Ascending aorta (tissue), 2 donors: Measurements from ENCODE around the gene PAF1. TPM values are rescaled to one million over a fixed set of nuclear protein-coding genes. Genes with fewer than 3 reads are reported as not detected.

Source experiments
- DNase-seq, 2 donors: peaks; one replicate each; pipeline ENCODE4 v3.0.0-alpha.2; 2019; ENCODE audit warnings: low spot score in 2 of 2
- H3K27ac ChIP-seq, 2 donors: fragments of 200-600 bp; sonication (generic); one replicate each; pipeline ENCODE4 v1.5.1; 2016 to 2017; ENCODE audit warnings: mild to moderate bottlenecking in 1 of 2
- H3K27me3 ChIP-seq: fragments of 200-600 bp; sonication (generic); one replicate; pipeline ENCODE4 v1.5.1; 2017
- H3K36me3 ChIP-seq, 2 donors: fragments of 200-600 bp; sonication (generic); one replicate each; pipeline ENCODE4 v1.5.1; 2016
- H3K4me1 ChIP-seq, 2 donors: fragments of 200-600 bp; sonication (generic); one replicate each; pipeline ENCODE4 v1.5.1; 2016 to 2017; ENCODE audit warnings: mild to moderate bottlenecking in 1 of 2
- H3K4me3 ChIP-seq, 2 donors: fragments of 200-600 bp; sonication (generic); one replicate each; pipeline ENCODE4 v1.5.1; 2016 to 2017; ENCODE audit warnings: mild to moderate bottlenecking in 1 of 2
- H3K9me3 ChIP-seq, 2 donors: fragments of 200-600 bp; sonication (generic); one replicate each; pipeline ENCODE4 v1.5.1; 2016
- intact Hi-C: fragments of 100-400 bp; cut with DNase I; formaldehyde crosslinking; loops from one replicate; pipeline ENCODE4 v1.15.1; 2023
- total RNA-seq: library from RNA; depleted of rRNA; stranded (reverse); fragments of >200 nt; gene quantifications from one replicate; pipeline ENCODE4 v1.1.0, GENCODE V29; 2016
- TF ChIP-seq, protein P1 (sequence below), 3 experiments: fragments of 200-600 bp in 2 of 3; fragments of 450-650 bp in 1 of 3; sonication (generic) in 2 of 3; IDR thresholded peaks; one replicate each; pipeline ENCODE4 v1.5.1; 2016 to 2019; ENCODE audit warnings: antibody characterized with exemption in 3 of 3, mild to moderate bottlenecking in 1 of 3, moderate library complexity in 1 of 3

Gene PAF1
- total RNA-seq, 1 donor from 2014 or later = 12.7 TPM

GRCh38 chr19:39351537-39352064, 39.3 kb downstream of the PAF1 start:
- Histone ChIP-seq H3K36me3 (peaks cover 32 to 58% of the 10 kb centered on the region in 2 donors), H3K27me3 (no peaks in the 10 kb centered on the region), H3K4me3 (no peak overlapping the region), H3K27ac (peak overlapping the region in 1 of 2 donors; percentile 19), H3K9me3 (no peaks in the 10 kb centered on the region), H3K4me1 (no peaks in the 10 kb centered on the region)
- TF ChIP-seq, protein P1, sequence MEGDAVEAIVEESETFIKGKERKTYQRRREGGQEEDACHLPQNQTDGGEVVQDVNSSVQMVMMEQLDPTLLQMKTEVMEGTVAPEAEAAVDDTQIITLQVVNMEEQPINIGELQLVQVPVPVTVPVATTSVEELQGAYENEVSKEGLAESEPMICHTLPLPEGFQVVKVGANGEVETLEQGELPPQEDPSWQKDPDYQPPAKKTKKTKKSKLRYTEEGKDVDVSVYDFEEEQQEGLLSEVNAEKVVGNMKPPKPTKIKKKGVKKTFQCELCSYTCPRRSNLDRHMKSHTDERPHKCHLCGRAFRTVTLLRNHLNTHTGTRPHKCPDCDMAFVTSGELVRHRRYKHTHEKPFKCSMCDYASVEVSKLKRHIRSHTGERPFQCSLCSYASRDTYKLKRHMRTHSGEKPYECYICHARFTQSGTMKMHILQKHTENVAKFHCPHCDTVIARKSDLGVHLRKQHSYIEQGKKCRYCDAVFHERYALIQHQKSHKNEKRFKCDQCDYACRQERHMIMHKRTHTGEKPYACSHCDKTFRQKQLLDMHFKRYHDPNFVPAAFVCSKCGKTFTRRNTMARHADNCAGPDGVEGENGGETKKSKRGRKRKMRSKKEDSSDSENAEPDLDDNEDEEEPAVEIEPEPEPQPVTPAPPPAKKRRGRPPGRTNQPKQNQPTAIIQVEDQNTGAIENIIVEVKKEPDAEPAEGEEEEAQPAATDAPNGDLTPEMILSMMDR (IDR thresholded peaks at IDR 0.05) = no peak
- DNase-seq = no peak
- intact Hi-C loops = no loop called here

GRCh38 chr19:39350156-39350555, 40.8 kb downstream of the PAF1 start:
- TF ChIP-seq, protein P1 (IDR thresholded peaks at IDR 0.05) = no peak
- Histone ChIP-seq H3K4me3 (no peak overlapping the region), H3K9me3 (no peaks in the 10 kb centered on the region), H3K4me1 (peaks cover 0 to 8% of the 10 kb centered on the region in 2 donors), H3K27ac (no peak overlapping the region), H3K36me3 (peaks cover 18 to 47% of the 10 kb centered on the region in 2 donors), H3K27me3 (no peaks in the 10 kb centered on the region)
- DNase-seq = no peak
- intact Hi-C loops = no loop called here

DNA sequence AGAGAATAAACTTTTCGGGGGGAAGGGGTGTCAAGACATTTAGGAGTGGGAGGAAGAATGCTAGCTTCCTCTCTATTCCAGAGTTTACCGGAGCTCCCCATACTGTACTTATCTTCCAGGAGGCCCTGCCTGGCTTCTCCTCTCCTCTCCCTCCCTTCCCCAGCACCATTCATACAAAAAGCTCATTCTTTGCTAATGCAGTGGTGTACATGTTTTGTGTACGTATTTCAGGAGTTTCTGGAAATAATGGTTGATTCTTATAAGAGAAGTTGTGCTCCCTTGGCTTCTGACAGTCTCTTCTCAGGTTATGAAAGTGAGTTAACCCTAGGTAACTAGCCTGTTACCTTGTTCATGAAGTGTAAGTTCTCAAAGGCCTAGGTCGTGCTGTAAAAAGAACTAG, 41.6 kb downstream of the PAF1 start:
- peaks cover 10 to 41% of the 10 kb centered on the region in 2 donors for H3K36me3 ChIP-seq
- DNase-seq = no peak
- intact Hi-C loops = loop anchor here (10.0 kb wide), 1 partner anchor 485 kb away; the partner anchor contains the start of gene DYRK1B
- peaks cover 2 to 15% of the 10 kb centered on the region in 2 donors for H3K4me1 ChIP-seq
- TF ChIP-seq, protein P1 (IDR thresholded peaks at IDR 0.05) = no peak
- H3K9me3 ChIP-seq = no peaks in the 10 kb centered on the region
- no peaks in the 10 kb centered on the region for H3K27me3 ChIP-seq
- H3K27ac ChIP-seq = no peak overlapping the region
- H3K4me3 ChIP-seq = no peak overlapping the region

DNA sequence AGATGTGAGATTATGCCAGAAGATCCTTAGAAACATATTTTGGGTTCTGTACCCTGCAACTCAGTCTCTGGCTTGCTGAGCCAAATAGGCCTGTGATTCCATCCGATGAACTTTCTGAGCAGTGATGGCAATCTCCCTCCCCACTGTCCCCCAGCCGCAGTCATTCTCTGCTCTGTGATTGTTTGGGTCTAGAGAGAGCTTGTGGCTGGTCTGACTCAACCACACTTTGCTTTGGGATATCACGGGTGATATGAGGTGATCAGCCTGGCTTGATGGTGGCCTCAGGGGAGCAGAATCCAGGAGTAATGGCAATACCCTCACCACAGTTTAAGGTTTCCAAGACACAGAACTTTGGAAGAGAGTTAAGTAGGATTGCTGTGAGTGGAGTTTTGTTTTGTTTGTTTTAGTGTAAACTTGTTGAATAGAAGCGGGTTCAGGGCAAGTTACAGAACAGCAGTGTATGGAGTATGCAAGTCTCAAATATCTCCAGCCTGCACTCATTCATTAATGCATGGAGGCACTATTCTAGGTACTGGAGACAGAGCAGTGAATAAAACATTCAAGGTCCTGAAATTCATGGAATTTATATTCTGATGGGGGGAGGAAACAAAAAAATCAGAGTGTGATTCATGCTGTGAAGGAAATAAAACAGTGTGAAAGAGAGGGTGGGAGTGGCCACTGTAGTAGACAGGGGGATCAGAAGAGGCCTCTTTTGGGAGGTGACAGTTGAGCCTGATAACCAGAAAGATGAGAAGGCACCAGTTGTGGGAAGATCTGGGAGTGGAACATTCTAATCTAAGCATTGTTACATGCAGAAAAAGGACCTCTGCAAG, 43.4 kb downstream of the PAF1 start:
- Histone ChIP-seq H3K27ac (no peak overlapping the region), H3K27me3 (no peaks in the 10 kb centered on the region), H3K4me1 (peaks cover 6 to 28% of the 10 kb centered on the region in 2 donors), H3K4me3 (no peak overlapping the region), H3K9me3 (no peaks in the 10 kb centered on the region), H3K36me3 (peaks cover 8 to 33% of the 10 kb centered on the region in 2 donors)
- TF ChIP-seq, protein P1 (IDR thresholded peaks at IDR 0.05) = no peak
- intact Hi-C loops = loop anchor here (10.0 kb wide), 1 partner anchor 487 kb away; the partner anchor contains the start of gene DYRK1B
- DNase-seq = no peak

- TF ChIP-seq, protein P1 (IDR thresholded peaks at IDR 0.05) = no peak
- Histone ChIP-seq H3K4me3 (no peak overlapping the region), H3K4me1 (peaks cover 7 to 30% of the 10 kb centered on the region in 2 donors), H3K9me3 (no peaks in the 10 kb centered on the region), H3K27ac (no peak overlapping the region), H3K36me3 (peaks cover 0 to 22% of the 10 kb centered on the region in 2 donors), H3K27me3 (no peaks in the 10 kb centered on the region)
- intact Hi-C loops = loop anchor here (10.0 kb wide), 1 partner anchor 489 kb away; the partner anchor contains the start of gene DYRK1B
- no peak for DNase-seq
Observed at GRCh38 chr19:39345956-39346355, 45.0 kb downstream of the PAF1 start.
